Measurements from ENCODE around the gene GLYATL1.
"Not testable (repeated sequence)": the region's sequence is repeated elsewhere in the genome, so short reads cannot be mapped to it uniquely, and the experiment has no call there.

Gene GLYATL1

DNA sequence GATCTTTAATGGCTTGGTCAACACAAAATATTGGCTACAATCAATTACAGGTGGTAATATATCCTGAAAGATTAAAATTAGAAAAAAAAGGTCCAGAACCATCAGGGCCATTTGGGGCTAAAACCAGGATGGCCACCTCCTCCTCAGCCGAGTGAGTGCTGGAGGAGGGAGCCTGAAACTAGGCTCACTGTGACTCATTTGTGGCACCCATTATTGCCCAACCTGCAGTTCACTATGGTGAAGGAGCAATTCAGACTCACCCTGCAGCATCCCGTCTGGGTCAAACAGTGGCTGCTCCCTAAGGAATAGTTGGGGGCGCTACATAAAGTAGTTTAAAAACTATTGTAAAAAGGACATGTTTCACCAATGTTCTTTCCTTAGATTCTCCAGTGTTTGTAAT, 60.7 kb downstream of the GLYATL1 start:
- DNase-seq, result no peak

- not testable (repeated sequence) for DNase-seq
Measured at GRCh38 chr11:59002006-59002405, 62.7 kb downstream of the GLYATL1 start.
